GM12864 (cell line): Measurements from ENCODE around the gene ZNF598.
"Not testable (repeated sequence)": the region's sequence is repeated elsewhere in the genome, so short reads cannot be mapped to it uniquely, and the experiment has no call there.

Experiments used
- DNase-seq: peaks from one replicate; pipeline ENCODE4 v3.0.0-alpha.2; 2011; ENCODE audit warnings: low read depth
- H3K4me3 ChIP-seq: 2 replicates; pipeline ENCODE4 v1.5.1; 2011; ENCODE audit warnings: mild to moderate bottlenecking, low read depth, low read length, control low read depth
- TF ChIP-seq, protein P1 (sequence below): IDR thresholded peaks from 2 replicates; pipeline ENCODE4 v1.5.1; 2011; ENCODE audit warnings: low read depth, mild to moderate bottlenecking, moderate library complexity, low read length, control low read depth, inconsistent platforms; ENCODE audit errors: missing control alignments

Gene ZNF598

DNA sequence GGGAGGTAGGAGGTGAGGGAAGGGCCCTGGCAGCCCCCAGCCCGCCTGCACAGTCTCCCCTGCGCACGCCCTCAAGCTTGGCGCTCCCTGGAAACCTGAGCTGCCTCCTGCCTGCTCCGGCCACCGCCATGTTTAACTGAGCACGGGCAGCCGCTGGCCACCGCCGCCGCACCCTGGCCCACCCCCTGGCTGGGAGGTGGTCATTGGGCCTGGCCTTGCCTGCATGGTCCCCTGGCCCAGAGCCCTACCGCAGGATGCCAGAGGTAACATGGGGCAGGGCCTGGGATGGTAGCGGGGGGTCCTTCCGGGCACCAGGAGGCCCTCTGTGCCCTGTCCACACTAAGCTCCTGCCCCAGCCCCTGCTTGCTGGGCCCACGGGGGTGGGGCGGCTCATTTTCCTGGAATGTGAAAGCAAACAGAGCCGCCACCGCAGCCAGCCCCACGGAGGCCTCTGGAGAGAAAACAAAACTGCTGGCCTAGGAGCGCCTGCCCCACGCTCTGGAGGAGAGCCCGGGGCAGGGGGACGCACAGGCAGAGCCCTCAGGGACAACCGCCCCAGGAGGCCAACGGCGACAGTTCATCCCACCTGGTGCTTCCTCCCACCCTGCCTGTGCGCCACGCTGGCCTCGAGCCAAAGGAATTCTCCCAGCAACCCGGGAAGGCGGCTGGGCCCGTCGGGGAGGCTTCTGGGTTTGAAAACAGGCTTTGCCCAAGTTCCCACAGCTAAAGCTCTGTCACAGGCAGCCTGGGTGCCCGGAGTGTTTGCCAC is 26.0 kb upstream of the ZNF598 start:
- no peak for DNase-seq
- TF ChIP-seq, protein P1, sequence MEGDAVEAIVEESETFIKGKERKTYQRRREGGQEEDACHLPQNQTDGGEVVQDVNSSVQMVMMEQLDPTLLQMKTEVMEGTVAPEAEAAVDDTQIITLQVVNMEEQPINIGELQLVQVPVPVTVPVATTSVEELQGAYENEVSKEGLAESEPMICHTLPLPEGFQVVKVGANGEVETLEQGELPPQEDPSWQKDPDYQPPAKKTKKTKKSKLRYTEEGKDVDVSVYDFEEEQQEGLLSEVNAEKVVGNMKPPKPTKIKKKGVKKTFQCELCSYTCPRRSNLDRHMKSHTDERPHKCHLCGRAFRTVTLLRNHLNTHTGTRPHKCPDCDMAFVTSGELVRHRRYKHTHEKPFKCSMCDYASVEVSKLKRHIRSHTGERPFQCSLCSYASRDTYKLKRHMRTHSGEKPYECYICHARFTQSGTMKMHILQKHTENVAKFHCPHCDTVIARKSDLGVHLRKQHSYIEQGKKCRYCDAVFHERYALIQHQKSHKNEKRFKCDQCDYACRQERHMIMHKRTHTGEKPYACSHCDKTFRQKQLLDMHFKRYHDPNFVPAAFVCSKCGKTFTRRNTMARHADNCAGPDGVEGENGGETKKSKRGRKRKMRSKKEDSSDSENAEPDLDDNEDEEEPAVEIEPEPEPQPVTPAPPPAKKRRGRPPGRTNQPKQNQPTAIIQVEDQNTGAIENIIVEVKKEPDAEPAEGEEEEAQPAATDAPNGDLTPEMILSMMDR: no peak
- H3K4me3 ChIP-seq: no peak overlapping the region

DNA sequence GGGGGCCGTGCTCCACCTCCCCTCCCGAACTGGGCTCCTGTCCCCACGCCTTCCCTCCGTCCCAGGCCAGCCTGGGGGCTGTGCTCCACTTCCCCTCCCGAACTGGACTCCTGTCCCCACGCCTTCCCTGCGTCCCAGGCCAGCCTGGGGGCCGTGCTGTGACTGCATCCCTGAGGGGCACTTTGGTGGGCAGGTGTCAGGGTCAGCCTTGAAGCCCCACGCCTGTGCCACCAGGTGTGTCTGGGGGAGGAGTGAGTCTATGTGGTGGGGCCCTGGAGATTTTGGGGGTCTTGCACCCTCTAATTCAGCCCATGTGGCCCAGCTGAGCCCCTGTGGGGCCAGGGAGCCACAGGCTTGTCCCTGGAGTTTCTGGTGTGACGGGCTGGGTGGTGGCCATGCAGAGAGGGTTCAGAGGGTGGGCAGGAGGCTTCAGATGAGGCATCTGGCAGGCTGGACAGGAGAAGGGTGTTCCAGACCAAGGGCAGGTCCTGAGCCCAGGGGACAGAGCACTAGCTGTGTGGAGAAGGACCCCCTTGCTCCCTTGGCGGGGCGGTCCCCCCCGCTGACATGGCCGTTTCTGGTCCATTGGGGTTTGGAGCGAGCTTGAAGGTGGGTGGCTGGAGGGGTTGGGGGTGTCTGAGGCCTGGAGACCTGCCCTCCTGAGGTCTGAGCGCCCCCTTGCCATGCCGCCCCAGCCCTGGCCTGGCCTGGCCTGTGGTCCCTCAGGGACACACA is 25.2 kb upstream of the ZNF598 start:
- TF ChIP-seq, protein P1: no peak
- no peak overlapping the region for H3K4me3 ChIP-seq
- no peak for DNase-seq

DNA sequence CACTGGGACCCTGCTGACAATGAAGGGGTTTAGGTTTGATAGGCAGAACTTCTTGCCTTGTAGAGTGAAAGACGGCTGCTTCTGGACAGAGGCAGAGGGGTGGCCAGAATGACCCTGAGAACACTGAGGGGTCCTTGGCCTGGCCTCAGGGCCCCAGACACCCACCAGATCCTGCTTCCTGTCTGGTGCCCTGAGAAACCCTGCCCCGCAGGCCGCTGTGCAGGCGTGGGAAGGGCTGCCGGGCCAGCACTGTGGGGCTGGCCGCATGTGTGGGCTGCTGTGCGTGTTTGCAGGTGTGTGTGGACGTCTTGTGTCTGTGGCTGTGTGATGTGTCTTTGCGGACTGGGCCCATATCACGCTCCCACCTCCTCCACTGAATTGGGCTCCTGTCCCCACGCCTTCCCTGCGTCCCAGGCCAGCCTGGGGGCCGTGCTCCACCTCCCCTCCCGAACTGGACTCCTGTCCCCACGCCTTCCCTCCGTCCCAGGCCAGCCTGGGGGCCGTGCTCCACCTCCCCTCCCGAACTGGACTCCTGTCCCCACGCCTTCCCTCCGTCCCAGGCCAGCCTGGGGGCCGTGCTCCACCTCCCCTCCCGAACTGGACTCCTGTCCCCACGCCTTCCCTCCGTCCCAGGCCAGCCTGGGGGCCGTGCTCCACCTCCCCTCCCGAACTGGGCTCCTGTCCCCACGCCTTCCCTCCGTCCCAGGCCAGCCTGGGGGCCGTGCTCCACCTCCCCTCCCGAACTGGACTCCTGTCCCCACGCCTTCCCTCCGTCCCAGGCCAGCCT is 24.5 kb upstream of the ZNF598 start:
- not testable (repeated sequence) for DNase-seq, H3K4me3 ChIP-seq

DNA sequence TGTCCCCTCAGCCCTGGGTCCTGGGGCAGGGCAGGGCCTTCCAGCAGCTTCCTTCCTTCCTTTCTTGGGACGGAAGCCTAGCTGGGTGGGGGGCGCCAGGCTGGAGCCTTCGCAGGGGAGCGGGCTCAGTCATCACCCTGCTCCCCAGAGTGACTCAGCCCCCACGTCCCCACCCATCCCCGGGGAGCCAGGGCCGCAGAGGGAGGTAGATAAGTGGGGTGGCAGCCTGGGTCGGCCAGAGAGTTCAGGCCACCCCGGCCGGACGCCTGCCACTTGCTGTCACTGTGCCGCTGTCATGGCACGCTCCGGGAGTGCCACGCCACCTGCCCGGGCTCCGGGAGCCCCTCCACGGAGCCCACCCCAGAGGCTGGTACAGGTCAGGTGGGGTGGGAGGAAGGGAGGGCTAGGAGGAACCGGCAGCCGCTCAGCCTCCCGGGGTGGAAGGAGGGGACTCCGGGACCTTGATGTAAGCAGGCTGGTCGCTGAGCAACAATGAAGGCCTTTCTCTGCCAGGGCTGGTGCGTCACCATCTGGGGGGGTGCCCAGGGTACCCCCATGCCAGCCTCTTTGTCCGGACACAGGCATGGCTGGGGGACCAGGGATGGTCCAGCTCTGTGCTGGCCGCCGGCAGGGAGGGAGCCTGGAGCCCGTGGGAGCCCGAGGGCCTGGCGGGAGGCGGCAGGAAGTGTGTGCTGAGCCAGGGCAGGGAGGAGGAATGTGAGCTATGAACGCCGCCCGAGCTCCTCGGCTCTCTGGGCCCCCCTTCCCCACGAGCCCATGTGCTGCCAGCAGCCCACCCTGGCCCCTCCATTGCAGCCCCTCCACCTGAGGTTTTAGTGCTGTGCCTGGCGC is 23.7 kb upstream of the ZNF598 start:
- TF ChIP-seq, protein P1: no peak
- no peak overlapping the region for H3K4me3 ChIP-seq
- DNase-seq: no peak

DNA sequence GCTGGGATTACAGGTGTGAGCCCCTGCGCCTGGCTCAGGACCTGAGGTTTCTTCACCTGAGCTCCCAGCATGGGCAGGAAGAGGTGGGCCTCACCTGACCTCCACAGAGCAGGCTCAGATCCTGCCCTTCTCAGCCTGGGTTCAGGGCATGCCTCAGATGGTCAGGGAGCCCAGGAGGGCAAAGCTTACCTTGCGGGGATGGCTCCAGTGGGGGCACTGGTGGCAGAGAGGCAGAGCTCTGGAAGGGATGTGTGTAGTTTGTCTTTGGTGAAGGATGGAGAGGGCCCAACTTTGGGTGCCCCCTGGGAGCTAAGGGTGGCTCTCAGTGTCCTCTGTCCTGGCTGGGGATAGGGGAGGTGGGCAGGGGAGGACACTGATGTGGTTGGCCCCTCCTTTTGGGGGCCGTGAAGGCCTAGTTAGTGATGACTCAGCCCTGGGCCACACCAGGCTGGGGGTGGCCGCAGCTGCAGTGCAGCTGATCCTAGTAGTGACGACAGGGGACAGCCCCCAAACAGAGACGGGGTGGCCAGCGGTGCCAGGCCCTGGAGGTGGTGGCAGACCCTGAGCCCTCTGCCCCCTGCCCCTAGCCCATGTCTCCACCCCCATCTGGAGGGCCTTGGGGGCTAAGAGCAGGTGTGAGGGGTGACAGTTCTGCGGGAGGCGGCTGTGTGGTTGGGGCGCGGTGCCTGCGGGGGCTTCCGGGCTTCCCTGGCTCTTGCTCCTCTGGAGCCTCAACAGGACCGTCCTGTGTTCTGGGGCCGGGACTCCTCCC is 22.9 kb upstream of the ZNF598 start:
- TF ChIP-seq, protein P1: no peak
- DNase-seq: no peak
- H3K4me3 ChIP-seq: no peak overlapping the region

DNA sequence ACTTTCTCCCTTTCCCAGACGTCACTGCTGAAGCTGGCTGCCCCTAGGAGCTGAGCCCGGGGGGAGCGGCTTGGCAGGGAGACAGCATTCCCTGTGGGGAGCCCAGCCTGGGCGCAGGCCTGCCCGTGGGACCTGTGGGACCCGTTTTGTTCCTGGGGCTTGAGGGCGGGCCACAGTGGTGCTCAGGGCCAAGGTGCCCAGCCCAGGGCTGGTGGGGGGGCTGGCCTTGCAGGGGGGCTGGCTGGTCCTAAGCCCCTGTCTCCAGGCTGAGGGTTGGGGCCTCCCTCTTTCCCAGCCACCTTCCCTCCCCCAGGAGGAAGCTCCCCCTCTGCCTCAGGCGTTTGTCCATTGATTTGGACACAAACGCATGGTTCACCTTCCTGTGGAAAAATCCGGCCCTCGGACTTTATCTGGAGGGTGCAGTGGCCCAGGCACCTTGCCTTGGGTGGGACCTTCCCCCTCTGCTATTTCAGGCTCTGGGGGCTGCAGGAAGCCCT is 21.5 kb upstream of the ZNF598 start:
- no peak for DNase-seq
- TF ChIP-seq, protein P1: no peak
- no peak overlapping the region for H3K4me3 ChIP-seq
